HG02588 (cell line): ENCODE results near the gene GPHB5.

Experiments used
- ATAC-seq: cut with Tn5 transposase; IDR thresholded peaks from one replicate; pipeline ENCODE4 v1.9.1; 2021; ENCODE audit warnings: mild to moderate bottlenecking, moderate library complexity; ENCODE audit not compliant: unreplicated experiment

GPHB5 gene

GRCh38 chr14:63267171-63267570 lies 51.6 kb downstream of the GPHB5 start:
- no peak for ATAC-seq

GRCh38 chr14:63266106-63266505 lies 52.6 kb downstream of the GPHB5 start:
- ATAC-seq = no peak
